GM19438 (cell line): ENCODE results near the gene SNAI3.
"Not testable (repeated sequence)": the region's sequence is repeated elsewhere in the genome, so short reads cannot be mapped to it uniquely, and the experiment has no call there.

Source experiments
- ATAC-seq: cut with Tn5 transposase; IDR thresholded peaks from one replicate; pipeline ENCODE4 v1.9.1; 2021; ENCODE audit warnings: low read depth; ENCODE audit not compliant: unreplicated experiment

Gene SNAI3

GRCh38 chr16:88671806-88672205, 14.5 kb downstream of the SNAI3 start:
- no peak for ATAC-seq

GRCh38 chr16:88669980-88670379, 16.3 kb downstream of the SNAI3 start:
- no peak for ATAC-seq

GRCh38 chr16:88669493-88669892, 16.8 kb downstream of the SNAI3 start:
- not testable (repeated sequence) for ATAC-seq

- ATAC-seq, result no peak
Measured at GRCh38 chr16:88667461-88667860, 18.8 kb downstream of the SNAI3 start.

- ATAC-seq, result no peak
Measured at GRCh38 chr16:88665570-88665969, 20.7 kb downstream of the SNAI3 start.

- no peak for ATAC-seq
Measured at GRCh38 chr16:88665148-88665547, 21.2 kb downstream of the SNAI3 start.

GRCh38 chr16:88662843-88663606, 23.3 kb downstream of the SNAI3 start, which contains the start of gene MVD:
TSS of gene MVD (minus strand) at chr16:88663091. CDS start at chr16:88663080, 11 bp downstream.
- peak; percentile 92 for ATAC-seq

- ATAC-seq, result peak; percentile 4
Measured at GRCh38 chr16:88662222-88662842, 24.0 kb downstream of the SNAI3 start.

GRCh38 chr16:88661468-88661867, 24.8 kb downstream of the SNAI3 start:
- no peak for ATAC-seq

GRCh38 chr16:88659160-88659559, 27.1 kb downstream of the SNAI3 start:
- no peak for ATAC-seq

GRCh38 chr16:88658714-88659113, 27.6 kb downstream of the SNAI3 start:
- no peak for ATAC-seq

GRCh38 chr16:88657371-88657770, 28.9 kb downstream of the SNAI3 start:
- ATAC-seq, result no peak

- ATAC-seq, result no peak
Measured at GRCh38 chr16:88656291-88656980, 29.9 kb downstream of the SNAI3 start.

GRCh38 chr16:88655733-88656281, 30.5 kb downstream of the SNAI3 start:
- ATAC-seq, result no peak

- no peak for ATAC-seq
Measured at GRCh38 chr16:88655053-88655732, 31.1 kb downstream of the SNAI3 start.

GRCh38 chr16:88654363-88655052, 31.8 kb downstream of the SNAI3 start:
- ATAC-seq, result no peak

- no peak for ATAC-seq
Measured at GRCh38 chr16:88653596-88654362, 32.5 kb downstream of the SNAI3 start.

- ATAC-seq, result no peak
Measured at GRCh38 chr16:88653101-88653500, 33.2 kb downstream of the SNAI3 start.

GRCh38 chr16:88652762-88653063, 33.6 kb downstream of the SNAI3 start:
- no peak for ATAC-seq
